NCI-H1694 (cell line): ENCODE data around the gene SLC36A4.
"Not testable (repeated sequence)": the region's sequence is repeated elsewhere in the genome, so short reads cannot be mapped to it uniquely, and the experiment has no call there.

Source experiments
- DNase-seq: peaks from one replicate; lab custom pipeline; 2025; lab: John Stamatoyannopoulos, UW

The SLC36A4 gene

DNA sequence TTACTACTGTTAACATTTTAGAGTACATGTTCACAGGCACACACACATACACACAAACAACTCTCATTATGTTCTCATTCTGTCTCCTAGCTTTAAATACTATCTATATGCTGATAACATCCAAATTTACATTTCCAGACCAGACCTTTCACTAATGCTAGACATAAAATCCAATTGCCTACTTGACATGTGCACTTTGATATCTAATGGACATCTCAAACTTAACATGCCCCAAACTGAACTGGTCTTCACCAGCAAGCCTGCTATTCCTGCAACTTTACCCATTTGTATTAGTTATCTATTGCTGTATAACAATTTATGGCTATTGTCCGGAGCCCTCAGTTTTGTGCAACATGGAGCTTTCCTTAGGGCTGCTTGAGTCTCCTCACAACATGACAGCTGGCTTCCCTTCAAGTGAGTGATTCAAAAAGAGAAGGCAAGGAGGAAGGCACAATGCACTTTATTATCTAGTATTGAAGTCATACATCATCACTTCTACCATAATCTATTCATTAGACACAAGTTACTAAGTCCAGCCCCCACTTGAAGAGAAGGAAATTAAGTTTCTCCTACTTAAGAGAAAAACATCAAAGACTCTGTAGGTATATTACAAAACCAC, 3.0 kb downstream of the SLC36A4 start:
- DNase-seq: no peak

DNA sequence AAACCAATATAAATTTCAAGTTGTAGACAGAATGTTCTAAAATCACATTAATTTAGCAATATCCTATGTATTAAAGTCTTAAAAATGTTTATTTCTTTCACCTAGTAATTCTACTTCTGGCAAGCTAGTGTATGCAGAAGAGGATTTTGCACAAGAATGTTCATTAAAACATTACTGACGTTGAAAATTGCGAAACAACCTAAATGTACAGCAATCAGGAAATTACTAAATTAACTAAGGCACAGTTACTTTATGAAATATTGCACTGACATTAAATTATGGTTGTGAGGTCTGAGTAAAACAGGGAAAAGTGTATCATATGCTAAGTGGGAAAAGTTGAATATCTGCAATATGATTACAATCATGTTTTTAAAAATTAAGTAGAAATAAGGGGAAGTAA, 4.1 kb downstream of the SLC36A4 start:
- DNase-seq: no peak

DNA sequence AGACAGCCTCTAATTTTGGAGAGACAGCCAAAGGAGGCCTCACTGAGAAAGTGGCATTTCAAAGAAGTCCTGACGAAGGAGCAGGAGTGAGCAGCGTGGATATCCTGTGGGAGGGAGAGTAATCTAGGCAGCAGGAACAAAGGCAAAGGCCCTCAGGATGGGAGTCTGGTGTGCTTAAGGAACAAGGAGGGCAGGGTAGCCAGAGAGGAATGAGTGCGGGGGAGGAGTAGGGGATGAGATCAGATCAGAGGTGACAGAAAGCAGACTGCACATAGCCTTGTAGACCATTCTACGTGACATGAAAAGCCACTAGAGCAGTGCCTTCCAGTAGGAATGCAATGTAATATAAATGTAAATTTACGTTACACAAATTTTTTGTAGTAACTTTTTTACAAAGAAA, 5.6 kb downstream of the SLC36A4 start:
- DNase-seq: no peak

DNA sequence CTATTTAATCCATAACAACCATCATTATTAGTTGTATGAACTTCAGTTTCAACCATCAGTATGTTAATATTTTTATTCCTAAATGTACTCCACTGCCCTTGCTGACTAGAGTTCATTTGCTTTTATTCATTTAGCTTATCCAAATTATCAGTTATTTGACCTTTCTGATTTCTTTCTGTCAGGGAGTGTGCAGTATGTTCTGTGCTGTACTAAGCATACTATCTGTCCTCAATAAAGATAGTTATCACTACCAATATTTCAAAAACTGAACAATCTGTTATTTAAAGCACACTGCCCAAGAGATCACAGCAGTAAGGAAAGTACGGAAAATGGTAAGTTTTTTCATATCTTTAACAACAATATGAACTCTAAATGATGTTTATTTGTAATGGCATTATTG, 8.3 kb downstream of the SLC36A4 start:
- DNase-seq: no peak

DNA sequence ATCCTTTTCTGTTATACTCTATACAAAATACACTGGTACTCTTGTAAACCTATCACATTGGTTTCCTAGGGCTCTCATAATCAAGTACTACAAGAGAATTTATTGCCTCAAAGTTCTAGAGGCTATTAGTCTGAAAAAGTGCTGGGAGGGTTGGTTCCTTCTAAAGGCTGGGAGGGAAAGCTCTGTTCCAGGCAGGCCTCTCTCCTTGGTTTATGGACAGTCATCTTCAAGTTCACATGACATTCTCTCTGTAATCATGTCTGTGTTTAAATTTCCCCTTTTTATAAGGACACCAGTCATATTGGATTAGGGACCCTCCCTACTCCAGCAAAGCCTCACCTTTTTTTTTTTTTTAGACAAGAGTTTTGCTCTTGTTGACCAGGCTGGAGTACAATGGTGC, 9.1 kb downstream of the SLC36A4 start:
- DNase-seq: no peak

DNA sequence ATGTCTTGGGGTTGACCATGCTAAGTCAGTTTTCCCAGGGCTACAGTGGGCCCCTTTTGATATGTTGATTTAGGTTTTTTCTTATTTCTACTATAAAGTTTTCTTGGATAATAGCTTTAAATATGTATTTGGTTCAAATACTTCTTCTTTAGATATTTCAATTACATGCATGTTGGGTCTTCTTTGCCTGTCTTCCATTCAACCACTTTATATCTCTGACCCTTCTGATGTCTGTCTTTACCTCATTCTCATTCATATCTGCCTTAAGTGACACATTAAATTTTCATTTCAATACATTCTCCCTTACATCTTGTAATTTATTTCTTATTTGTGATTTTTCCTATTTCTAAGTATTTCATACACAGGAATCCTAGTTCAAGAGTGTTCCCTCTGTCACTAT, 10.5 kb downstream of the SLC36A4 start:
- no peak for DNase-seq

DNA sequence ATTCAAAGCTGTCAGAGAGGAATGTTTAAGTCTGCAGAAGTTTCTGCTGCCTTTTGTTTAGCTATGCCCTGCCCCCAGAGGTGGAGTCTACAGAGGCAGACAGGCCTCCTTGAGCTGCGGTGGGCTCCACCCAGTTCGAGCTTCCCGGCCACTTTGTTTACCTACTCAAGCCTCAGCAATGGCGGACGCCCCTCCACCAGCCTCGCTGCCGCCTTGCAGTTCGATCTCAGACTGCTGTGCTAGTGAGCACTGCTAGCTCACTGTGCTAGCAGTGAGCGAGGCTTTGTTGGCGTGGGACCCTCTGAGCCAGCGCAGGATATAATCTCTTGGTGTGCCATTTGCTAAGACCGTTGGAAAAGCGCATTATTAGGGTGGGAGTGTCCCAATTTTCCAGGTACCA, 19.9 kb downstream of the SLC36A4 start:
- DNase-seq: not testable (repeated sequence)

DNA sequence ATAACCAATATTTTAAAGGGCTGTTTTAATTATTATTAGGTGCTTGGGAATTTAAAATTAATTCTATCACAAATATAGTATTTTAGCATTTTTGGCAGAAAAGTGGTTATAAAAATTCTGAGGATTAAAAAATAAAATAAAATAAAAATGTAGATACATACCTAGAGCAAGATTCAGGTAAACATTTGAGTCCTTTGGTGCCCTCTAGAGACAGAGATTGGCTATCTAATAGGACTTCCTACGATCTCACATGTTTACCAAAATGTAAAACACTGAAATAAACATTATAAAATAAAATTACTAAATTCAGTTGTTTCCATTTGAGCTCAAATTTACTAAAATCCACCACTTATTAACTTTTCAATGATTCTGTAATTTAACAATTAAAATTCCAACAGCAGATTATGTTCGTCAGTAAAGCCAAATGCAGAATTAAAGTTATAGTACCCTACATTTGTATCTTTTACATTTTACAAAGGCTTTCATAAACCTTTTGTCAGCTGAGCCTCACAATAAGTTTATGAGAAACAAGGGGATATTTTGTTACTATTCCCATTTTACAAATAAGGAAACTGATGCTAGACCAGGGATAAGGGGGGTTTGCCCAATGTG, 27.7 kb downstream of the SLC36A4 start:
- no peak for DNase-seq

DNA sequence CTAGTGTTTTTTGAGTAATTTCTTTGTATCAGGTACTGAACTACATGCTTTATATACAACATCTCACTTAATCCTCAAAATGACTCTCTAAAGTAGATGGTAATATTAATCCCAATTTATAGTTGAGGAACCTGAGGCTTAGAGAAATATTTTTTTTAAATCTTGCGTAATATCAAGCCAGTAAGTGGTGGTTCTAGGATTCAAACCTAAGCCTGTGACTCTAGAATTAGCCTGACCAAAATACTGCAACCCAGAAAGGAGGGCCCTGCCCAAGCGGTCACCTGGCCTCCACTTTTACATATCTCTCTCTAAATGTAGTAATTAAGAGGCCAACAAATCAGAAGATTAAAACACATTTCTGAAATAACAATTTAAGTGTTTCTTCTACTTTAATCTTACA, 28.6 kb downstream of the SLC36A4 start:
- DNase-seq: no peak

DNA sequence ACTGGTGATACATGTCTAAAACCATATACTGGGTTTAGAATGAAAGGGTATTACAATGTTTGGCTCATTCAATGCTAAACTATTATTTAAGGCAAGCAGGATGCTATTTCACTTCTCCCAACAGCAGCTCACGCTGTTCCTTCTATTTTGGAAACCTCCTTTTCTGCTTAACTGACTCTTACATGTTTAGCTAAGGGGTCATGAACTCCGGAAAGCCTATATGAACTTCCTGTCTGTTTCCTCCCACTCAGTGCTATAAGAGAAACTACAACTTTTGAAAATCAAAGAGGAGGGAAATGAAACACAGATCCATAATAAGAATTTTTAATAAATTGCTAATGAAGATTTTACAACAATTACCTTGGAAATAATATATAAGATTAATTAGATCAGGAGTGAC, 30.9 kb downstream of the SLC36A4 start:
- DNase-seq: no peak

DNA sequence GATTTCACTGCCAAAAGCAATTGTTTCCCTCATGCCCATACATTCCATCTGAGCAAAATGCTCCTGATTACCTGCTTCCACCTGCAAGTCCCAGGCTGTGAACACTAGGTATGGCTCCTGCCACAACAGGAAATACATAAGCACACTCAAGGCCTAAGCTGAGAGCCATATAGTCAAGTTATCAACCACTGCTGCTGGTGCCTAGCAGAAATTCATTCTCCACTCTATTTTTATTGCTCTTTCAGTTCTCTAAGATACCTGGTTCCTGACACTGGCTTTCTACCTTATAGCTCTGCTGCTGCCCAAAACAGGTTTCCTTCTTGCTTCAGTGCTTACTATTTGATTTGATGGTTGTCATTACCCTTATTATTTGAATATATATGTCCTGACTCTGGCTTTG, 31.6 kb downstream of the SLC36A4 start:
- DNase-seq: no peak

DNA sequence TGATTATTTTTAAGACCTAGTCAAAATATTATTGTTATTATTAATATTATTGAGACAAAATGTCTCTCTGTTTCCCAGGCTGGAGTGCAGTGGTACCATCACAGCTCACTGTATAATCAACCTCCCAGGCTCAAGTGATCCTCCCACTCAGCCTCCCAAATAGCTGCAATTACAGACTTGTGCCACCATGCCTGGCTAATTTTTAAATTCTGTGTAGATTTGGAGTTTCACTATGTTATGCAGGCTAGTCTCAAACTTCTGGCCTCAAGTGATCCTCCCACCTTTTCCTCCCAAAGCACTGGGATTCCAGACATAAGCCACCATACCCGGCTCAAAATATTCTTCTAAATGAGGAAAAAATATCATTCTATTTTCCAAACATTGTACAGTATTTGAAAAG, 37.0 kb downstream of the SLC36A4 start:
- DNase-seq: no peak

DNA sequence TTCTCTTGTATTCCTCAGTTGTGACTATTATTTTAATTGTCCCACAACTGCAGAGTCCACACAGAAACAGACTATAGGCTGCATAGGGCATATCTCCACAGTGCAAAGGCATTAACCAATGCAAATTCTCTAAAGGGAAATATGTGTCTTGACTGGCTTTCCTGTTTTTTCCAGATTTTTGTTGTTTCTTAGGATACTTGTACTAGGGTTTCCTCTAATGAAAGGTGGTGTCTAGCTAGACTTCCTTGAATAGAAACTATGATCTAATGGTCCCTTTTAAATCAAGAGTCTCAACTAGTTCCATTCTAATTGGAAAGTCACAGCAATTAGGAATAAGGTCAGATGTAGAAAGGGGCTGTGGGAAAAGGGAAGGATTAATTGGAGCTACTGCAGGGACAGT, 37.6 kb downstream of the SLC36A4 start:
- DNase-seq: no peak

DNA sequence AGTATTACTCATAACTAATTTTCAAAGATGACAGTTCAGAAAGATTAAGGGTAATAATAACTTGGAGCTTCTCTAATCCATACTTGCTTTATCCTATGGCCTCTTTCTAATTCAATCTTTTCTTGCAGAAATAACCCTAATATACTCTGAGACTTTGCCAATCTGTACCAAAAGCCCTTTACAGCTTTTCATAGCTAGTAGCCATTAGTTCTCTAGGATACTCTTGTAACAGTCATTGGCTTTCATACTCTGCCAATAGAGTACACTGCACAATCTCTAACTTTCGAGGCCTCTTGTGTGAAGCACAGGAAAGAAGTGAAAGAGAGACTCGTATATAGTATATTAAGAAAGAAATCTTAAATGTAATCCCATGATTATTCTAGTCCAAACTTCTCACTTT, 38.1 kb downstream of the SLC36A4 start:
- DNase-seq: no peak

DNA sequence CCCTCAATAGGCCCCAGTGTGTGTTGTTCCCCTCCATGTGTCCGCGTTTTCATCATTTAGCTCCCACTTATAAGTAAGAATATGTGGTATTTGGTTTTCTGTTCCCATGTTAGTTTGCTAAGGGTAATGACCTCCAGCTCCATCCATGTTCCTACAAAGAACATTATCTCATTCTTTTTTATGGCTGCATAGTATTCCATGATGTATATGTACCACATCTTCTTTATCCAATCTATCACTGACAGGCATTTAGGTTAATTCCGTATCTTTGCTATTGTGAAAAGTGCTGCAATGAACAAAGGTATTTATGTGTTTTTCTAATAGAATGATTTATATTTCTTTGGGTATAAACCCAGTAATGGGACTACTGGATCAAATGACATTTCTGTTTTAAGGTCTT, 42.1 kb downstream of the SLC36A4 start:
- no peak for DNase-seq

DNA sequence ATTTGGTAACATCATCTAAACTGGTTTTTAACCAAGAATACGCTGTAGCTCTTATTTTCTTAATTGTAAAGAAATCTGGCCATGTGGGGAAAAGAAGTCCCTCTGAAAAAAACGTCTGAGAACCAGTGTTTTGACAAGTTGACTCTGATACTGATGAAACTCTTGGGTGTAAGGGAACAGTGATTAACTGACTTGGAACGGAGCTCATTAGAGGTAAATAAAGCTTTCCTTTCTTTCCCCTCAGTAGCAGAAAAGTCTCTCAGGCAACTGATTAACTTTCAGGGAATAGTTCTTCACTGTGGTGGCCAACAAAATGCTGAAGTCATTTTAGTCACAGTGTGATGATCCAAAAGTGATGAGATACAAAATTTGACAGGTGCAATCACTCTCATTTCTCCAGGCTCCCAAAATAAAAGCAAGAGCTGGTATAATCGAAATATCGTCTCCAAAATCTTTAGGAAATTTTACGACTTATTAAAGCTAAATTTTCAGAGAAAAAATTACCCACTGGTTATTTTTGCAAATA, 52.3 kb downstream of the SLC36A4 start:
- DNase-seq: no peak

DNA sequence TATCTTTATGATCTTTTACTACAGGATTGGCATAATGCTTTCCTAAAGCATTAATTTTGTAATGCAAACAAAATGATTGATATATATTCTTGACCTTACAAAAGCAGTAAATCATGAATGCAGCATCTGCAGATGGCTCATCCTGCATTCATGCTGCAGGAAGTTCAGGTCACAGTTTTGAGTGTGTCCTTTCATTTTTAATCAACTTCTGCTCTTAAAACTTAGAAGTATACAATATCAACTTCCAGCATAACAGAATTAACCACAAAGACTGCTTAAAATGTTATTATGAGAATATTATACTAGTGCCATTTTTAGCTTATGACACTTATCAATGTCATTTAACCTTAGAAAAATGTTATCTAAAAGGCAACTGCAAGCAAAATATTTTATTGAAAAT, 54.0 kb downstream of the SLC36A4 start:
- no peak for DNase-seq

DNA sequence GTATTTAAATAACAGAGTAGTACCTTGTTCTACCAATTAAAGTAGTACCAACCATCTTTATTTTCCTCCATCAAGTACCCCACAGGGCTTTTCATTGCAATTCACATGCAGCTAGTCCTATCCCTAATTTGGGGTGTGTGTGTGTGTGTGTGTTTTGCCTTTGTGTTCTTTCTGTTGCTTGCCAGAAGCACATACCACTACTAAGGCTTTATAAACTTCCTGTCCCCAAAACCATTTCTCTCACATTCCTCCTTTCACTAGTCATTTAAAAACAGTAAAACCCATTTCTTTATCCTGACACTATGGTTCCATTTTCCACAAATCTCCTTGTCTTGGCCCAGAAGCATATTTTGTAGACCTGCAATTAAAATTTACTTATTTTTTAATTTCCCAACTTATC, 54.6 kb downstream of the SLC36A4 start:
- no peak for DNase-seq

DNA sequence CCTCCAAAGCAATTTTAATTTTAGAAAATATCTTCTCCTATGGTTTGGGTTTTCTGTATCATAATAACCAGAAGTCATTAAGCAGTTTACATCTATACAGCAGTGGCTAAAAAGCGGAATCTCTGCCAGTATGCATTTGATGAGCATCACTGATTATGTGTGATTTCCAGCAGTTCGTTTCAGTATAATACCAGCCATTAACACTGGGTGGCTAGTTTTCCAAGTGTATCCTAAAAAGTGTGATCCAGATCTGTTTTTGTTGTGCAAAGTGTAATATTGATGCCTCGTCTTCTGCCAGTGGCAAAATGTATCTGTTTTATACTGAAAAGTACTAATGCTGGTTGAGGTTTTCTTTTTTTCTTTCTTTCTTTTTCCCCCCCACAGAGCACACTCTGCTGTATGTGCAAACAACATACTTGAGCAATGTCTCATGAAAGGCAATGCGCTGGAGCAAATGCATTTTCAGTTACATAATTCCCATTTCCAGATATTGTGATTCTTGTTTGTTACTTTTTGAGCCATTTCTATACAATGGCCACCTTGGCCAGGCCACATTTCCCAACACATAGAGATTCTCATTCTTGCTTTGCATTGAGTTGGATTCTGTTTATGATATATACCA, 64.2 kb downstream of the SLC36A4 start:
- DNase-seq: no peak

DNA sequence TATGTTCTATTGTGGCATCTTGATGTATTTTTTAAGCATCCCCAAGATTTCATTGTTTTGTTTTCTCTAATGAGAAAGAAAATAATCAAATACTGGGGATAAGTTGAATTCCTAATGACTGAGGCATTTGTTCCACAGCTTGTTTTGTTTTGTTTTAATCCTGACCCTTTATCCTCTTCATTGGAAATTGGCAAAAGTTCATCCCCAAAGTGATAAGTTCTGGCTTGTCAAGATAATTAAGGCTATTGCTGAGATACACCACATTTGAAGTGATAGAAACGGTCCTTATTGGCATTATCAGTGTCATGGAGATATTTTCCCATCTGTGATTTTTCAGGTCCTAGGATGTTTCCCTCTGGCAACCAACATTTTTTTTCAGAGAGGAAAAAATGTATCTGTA, 65.0 kb downstream of the SLC36A4 start:
- DNase-seq: no peak

DNA sequence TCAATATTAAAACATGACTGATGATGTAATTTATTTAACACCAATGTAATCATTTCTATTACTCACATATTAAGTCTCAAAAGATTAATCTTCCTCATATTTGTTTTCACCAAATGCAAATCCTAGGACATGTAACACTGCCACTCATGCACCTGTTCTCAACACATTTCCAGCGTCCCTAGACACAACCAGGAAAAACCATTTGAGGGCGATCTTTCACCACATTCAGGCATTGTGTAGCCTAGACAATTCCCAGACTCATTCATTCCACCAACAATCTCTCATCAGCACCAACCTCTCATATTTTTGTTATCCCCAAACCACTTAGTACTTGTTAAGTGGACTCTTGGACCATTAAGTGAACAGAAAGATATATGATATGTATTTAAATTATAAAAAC, 66.1 kb downstream of the SLC36A4 start:
- no peak for DNase-seq

DNA sequence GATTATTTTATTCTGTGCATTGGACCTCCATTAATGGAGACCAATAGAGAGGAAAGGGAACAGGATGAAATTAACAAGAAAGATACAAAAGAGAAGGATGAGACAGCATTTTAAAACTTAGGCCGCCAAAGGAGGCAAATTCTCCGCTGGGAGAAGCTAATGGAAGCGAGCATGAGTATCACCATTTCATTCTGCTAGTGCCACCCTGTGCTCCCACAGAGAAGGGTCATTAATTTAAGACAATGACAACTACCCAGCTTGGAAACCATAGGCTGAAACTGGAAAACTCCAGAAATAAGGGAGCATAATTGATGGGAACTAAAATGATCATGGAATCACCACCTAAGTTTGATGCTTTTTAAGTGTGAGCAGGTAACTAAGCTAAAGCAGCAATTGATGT, 69.2 kb downstream of the SLC36A4 start:
- no peak for DNase-seq

DNA sequence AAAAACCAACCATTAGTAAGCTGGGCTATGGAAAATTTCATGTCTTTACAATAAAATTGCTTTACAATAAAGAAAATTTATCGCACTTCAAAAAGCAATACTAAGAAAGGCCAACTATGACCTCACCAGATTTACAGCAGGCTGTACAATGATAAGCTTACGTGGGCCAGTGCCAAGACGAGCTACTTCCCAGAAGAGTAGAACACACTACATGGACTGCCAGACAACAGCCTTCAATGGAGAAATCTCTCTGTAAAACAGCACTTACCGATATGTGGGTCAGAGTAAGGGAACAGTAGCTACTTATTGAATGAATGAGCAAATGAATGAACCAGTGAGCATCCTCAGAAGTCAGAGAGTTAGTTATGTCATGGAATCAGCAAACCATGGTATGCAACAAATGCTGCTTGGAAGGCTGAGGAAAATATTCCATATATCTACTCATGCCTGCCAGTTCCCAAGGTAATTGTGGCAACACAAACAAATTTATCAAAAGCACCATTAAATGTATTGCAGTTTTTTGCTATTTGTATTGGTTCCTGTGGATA, 74.4 kb downstream of the SLC36A4 start:
- DNase-seq: no peak
